ENCODE results near the gene SEZ6L.

The SEZ6L gene

GRCh38 chr22:26245001-26245400 is 75.7 kb downstream of the SEZ6L start:
- no peak for DNase-seq (ENCODE audit: low read depth in 2 of 2)

GRCh38 chr22:26246552-26246951 is 77.3 kb downstream of the SEZ6L start:
- no peak for DNase-seq (ENCODE audit: low read depth in 2 of 2)

DNA sequence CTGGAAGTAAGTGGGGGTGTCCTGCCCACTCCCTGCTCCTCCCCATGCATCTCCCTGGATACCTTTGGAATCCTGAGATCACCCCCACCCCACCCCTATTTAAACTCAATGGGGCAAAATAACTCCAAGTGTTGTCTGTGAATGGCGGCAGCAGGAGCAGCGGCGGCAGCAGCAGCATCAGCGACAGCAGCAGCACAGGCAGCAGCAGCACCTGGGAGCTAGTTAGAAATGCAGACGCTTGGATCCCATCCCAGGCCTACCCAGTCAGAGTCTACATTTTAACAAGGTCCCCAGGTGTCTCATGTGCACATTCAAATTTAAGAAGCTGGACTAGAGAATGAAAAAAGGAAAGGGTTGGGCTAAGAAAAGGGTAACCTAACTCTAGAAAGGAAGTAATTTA is 82.6 kb downstream of the SEZ6L start:
- no peak for DNase-seq (ENCODE audit: low read depth in 2 of 2)

GRCh38 chr22:26259510-26259909 is 90.2 kb downstream of the SEZ6L start:
- no peak for DNase-seq (ENCODE audit: low read depth in 2 of 2)

DNA sequence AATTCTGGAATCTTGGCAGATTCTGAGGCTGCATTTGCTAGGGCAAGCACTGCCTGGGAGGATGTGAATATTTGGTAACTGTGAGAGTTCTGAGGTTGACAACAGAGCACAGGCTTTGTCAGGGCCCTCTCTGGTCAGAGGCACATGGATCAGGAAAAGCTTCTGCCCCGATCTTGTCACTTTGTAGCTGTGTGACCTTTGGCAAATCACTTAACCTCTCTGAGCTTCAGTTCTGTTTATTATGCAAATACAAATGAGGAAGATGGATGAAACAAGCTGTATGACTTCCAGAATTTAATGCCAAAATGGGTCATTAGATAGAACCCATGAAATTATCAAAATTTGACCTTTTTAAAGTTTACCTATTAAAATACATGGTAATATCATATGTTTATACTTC is 94.9 kb downstream of the SEZ6L start:
- DNase-seq (ENCODE audit: low read depth in 2 of 2) = no peak

DNA sequence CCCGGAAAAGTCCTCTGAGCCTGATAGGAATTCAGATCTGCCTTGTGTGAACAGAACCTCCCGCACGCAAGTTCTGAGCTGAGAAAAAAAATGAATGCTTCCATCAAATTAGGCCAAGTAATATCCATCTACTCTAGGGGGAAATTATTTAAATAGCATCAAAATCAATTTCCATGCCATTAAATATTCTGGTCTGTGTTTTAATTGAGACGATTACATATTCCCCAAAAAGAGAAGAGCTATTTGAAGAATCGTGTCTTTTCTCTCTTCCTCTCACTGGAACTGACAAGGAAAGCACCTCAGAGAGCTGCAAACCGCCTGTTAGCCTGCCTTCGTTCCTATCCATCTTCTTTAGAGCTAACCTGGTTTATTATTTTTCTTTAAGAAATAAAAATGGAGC is 96.0 kb downstream of the SEZ6L start:
- no peak for DNase-seq (ENCODE audit: low read depth in 2 of 2)

DNA sequence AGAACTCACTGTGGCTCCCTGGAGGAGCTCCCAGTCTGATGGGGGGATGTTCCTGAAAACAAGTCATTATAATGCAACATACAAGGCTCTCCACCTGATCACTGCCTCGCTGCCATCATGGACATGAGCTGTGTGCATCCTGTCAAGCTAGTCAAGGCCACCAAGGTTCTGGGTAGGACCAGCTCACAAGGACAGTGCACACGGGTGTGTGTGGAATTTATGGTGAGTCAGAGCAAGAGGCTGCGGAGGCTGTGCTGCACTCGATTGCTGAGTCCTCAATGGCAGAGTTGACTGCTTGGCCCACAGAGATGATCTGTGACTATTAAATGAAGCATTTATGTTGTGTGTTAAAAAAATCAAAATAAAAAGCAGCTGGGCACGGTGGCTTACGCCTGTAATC is 96.6 kb downstream of the SEZ6L start:
- no peak for DNase-seq (ENCODE audit: low read depth in 2 of 2)

GRCh38 chr22:26267856-26268255 is 98.6 kb downstream of the SEZ6L start:
- DNase-seq (ENCODE audit: low read depth in 2 of 2) = no peak

DNA sequence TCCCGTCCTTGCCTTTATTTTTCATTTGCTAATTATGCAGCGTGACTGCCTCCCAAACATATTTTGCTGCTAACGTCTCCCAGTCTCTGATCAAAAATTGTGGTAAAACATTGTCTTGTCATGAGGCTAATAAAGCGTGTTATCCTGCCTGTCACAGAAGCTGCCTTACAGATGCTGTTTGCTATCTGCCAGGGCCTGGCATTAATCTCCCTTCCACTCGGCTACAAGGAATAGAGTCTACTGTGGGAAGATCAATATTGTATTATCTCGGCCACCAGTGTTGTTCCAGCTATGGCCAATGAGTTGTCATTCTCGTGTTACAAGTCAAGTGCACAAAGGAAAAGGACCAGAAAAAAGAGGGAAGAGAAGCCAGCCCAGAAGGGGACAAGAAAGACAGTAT is 100.3 kb downstream of the SEZ6L start:
- DNase-seq (ENCODE audit: low read depth in 2 of 2) = no peak

DNA sequence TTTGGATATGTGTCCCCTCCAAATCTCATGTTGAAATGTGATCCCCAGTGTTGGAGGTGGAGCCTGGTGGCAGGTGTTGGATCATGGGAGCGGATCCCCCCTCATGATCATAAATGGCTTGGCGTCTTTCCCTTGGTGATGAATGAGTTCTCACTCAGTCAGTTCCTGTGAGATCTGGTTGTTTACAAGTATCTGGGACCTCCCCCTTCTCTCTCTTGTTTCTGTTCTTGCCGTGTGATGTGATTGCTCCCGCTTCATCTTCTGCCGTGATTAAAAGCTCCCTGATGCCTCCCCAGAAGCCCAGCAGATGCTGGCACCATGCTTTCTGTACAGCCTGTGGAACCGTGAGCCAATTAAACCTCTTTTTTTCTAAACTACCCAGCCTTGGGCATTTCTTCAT is 102.2 kb downstream of the SEZ6L start:
- DNase-seq (ENCODE audit: low read depth in 2 of 2) = no peak

GRCh38 chr22:26273011-26273675 is 103.9 kb downstream of the SEZ6L start:
- DNase-seq (ENCODE audit: low read depth in 2 of 2) = no peak

DNA sequence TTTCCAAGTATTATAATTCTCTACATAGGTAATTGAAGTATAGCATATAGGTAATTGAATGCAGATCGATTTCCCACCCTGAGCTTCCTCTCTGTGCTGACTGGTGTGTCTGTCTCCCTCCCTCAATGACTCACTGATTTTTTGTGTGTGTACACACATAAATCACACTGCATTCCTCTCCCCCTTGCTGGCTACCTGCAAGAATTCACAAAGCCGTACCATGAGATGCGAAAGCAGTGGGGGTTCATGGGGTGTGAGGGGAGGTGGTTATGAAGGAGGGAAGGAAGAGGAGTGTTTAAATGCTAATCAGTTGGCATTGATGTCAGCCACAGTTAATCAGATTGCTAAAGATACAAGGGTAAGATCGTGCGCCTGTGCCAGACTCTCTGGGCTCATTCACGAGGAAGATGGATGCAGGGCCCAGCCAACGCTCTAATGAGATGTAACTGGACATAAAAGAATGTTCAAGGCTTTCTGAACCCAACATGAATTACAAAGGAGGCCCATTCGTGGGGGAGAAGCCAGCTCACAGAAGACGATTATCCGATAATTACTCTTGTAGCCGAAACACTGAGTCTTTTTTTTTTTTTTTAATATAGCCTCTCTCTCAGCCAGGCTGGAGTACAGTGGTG is 107.4 kb downstream of the SEZ6L start:
- no peak for DNase-seq (ENCODE audit: low read depth in 2 of 2)

GRCh38 chr22:26281941-26282340 is 112.7 kb downstream of the SEZ6L start:
- DNase-seq (ENCODE audit: low read depth in 2 of 2) = no peak

DNA sequence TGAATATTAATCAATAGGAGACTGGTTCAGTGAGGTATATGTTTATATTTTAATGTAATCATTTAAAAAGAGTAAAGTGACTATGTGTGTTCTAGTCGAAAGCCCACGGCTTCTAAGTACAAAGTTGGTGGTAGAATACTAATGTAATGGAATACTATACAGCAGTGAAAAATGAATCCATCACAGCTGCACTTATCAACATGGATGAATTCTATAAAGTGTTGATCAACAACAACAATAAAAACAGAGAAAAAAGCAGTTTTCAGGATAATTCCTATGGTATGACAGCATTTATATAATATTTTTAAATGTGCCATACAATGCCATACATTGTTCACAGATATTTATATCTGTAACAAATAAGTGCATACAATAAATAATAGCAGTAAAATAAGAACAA is 114.1 kb downstream of the SEZ6L start:
- no peak for DNase-seq (ENCODE audit: low read depth in 2 of 2)

DNA sequence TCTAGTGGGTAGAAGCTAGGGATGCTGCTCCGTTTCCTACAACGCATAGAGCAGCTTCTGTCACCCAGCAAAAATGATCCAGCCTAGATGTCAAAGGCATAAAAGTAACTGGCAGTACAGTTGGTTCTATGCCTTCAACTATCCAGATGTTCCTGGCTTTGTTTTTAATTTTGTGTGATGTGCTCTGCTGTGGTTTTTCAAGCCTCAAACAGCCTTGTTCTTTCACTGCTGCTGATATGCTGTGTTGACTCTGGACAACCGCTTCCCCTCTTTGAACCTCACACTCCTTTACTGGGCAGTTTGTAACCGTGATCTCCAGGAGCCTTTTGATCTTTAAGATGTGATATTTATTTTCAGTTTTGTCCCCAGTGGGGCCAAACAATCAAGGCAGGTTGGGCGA is 116.4 kb downstream of the SEZ6L start:
- no peak for DNase-seq (ENCODE audit: low read depth in 2 of 2)

GRCh38 chr22:26286091-26286820 is 117.0 kb downstream of the SEZ6L start:
- DNase-seq (ENCODE audit: low read depth in 2 of 2) = no peak

DNA sequence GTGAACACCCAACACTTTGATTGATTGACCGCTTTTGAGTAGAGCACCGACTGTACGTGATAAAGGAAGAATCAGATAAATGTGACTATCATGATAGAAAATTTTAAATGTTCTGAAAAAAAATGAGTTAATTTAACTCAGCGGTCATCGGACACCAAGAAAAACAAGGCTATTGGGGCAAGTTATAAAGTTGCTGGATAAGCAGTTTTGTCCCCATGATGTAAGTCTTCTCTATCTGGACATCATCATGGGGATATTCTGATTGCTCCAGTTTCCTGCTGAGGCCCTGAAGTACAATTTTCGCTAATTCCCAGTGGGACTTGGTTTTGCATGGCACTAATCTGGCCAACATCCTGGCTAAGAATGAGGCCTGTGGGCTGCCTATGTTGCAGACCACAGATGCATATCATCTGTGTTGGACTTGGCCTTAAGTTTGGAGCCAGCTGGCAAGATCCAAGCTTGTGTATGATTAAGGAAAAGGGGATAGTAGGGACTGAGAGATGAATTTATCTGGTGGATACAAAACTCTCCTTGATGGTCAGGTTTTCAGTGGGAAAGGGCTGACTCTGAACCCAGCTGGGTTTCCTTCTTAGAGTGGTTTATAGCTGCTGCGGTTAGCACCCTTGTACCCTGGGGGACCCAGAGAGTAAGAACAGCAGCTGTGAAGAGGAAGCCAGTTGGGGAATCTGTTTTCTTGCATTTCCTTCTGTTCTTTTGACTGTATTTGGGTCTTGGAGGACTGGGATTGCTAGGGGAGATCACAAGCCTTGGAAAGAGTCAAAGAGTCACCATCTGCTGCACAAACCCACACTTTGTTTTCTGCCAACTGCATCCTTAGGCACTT is 118.3 kb downstream of the SEZ6L start:
- no peak for DNase-seq (ENCODE audit: low read depth in 2 of 2)

DNA sequence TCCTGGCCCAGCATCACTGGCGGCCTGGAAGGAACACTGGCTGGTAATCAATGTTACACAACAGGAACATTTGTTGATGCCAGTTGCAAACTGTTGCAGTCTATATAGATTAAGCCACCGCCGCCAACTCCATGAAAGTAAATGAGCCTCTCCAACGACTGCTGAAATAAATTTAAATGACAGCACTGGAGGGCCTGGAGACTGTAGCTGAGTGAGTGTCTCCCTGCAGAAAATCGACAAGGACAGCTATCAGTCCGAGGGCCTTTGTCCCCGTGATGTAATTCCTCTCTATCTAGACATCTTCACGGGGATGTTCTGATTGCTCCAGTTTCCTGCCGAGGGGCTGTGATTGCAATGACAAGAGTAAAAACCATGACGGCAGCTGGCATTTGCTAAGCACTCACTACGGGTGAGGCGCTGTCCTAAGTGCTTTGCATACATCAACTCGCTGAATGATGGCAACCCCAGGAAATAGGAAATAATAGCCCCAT is 120.4 kb downstream of the SEZ6L start:
- no peak for DNase-seq (ENCODE audit: low read depth in 2 of 2)

- DNase-seq (ENCODE audit: low read depth in 2 of 2) = no peak
Measured at GRCh38 chr22:26291940-26292666, 122.8 kb downstream of the SEZ6L start.

DNA sequence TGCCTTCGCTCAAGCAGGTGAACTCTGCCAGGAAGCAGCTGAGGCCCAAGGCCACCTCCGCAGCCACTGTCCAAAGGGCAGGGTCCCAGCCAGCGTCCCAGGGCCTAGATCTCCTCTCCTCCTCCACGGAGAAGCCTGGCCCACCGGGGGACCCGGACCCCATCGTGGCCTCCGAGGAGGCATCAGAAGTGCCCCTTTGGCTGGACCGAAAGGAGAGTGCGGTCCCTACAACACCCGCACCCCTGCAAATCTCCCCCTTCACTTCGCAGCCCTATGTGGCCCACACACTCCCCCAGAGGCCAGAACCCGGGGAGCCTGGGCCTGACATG is 123.4 kb downstream of the SEZ6L start:
- no peak for DNase-seq (ENCODE audit: low read depth in 2 of 2)

GRCh38 chr22:26295563-26296126 is 126.4 kb downstream of the SEZ6L start:
- DNase-seq (ENCODE audit: low read depth in 2 of 2) = no peak

Measured in stimulated activated CD8-positive, alpha-beta memory T cell treated with anti-CD3 and anti-CD28 coated beads, Interleukin-7, amount 100 ng/mL, for 4 hours (primary cell).